PFSK-1 (cell line): Measurements from ENCODE around the gene CCDC80.

Experiments used
- FOXP2 ChIP-seq: optimal IDR thresholded peaks from 2 replicates; pipeline ENCODE3; 2011; ENCODE audit warnings: borderline replicate concordance, control low read depth, inconsistent platforms; ENCODE audit not compliant: insufficient read depth; ENCODE audit errors: extremely low read length, extremely low read depth
- POLR2AphosphoS5 ChIP-seq: IDR thresholded peaks from 2 replicates; pipeline ENCODE4 v1.6.1; 2012; ENCODE audit warnings: low read depth, mild to moderate bottlenecking, control low read depth, low read length, moderate library complexity
- SIN3A ChIP-seq: IDR thresholded peaks from 2 replicates; pipeline ENCODE4 v1.6.1; 2012; ENCODE audit warnings: mild to moderate bottlenecking, low read length, moderate library complexity, borderline replicate concordance; ENCODE audit not compliant: insufficient read depth
- TAF1 ChIP-seq: IDR thresholded peaks from 2 replicates; pipeline ENCODE4 v1.6.1; 2012; ENCODE audit warnings: low read length, control low read depth, borderline replicate concordance; ENCODE audit not compliant: insufficient read depth
- TF ChIP-seq, protein P1 (sequence below), 2 experiments: IDR thresholded peaks; 2 replicates each; pipeline versions ENCODE4 v1.6.1 to v1.8.0; 2011 to 2012; ENCODE audit warnings: low read depth in 2 of 2, low read length in 2 of 2, control low read depth in 1 of 2, inconsistent platforms in 1 of 2, mild to moderate bottlenecking in 1 of 2, moderate library complexity in 1 of 2; ENCODE audit not compliant: insufficient read depth in 1 of 2

Gene CCDC80

DNA sequence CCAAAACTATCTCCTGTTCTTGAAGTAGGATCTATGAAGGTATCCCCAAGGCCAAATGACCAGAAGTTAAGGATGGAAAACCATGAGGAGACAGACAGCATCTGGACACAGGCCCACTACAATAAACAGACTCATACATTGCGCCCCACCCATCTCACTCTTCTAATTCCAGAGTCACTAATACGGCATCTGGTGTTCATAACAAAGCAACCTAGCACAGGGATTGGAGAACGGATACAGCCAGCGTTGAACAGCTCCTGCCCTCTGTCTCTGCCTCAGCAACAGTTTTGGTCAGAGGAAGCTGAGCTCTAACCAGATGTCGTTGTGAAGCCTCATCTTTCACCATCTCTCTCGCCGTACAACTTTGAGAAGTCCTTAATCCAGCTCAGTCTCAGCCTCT, 44.5 kb upstream of the CCDC80 start:
- TF ChIP-seq, protein P1, sequence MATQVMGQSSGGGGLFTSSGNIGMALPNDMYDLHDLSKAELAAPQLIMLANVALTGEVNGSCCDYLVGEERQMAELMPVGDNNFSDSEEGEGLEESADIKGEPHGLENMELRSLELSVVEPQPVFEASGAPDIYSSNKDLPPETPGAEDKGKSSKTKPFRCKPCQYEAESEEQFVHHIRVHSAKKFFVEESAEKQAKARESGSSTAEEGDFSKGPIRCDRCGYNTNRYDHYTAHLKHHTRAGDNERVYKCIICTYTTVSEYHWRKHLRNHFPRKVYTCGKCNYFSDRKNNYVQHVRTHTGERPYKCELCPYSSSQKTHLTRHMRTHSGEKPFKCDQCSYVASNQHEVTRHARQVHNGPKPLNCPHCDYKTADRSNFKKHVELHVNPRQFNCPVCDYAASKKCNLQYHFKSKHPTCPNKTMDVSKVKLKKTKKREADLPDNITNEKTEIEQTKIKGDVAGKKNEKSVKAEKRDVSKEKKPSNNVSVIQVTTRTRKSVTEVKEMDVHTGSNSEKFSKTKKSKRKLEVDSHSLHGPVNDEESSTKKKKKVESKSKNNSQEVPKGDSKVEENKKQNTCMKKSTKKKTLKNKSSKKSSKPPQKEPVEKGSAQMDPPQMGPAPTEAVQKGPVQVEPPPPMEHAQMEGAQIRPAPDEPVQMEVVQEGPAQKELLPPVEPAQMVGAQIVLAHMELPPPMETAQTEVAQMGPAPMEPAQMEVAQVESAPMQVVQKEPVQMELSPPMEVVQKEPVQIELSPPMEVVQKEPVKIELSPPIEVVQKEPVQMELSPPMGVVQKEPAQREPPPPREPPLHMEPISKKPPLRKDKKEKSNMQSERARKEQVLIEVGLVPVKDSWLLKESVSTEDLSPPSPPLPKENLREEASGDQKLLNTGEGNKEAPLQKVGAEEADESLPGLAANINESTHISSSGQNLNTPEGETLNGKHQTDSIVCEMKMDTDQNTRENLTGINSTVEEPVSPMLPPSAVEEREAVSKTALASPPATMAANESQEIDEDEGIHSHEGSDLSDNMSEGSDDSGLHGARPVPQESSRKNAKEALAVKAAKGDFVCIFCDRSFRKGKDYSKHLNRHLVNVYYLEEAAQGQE (IDR thresholded peaks at IDR 0.05; ENCODE audit: insufficient read depth in 1 of 2, low read depth in 2 of 2, low read length in 2 of 2): no peak
- TF ChIP-seq SIN3A (no peak), TAF1 (no peak), FOXP2 (no peak), POLR2AphosphoS5 (no peak)

DNA sequence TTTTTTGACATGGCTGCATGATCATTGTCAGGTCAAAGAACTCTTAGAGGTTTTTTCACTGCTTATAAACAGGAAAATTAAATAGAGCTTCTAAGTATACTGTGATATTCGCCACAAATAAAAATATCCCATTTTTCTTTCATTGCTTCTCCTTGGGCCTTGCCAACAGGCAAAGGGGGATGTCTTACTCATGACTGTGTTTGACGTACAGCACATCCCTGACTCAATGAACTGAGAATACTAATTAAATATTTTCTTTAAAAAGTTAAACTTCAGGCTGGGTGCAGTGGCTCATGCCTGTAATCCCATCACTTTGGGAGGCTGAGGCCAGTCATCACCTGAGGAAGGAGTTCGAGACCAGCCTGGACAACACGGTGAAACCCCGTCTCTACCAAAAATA, 41.4 kb upstream of the CCDC80 start:
- no peak for TF ChIP-seq POLR2AphosphoS5
- no peak for TF ChIP-seq FOXP2
- TF ChIP-seq SIN3A: no peak
- TF ChIP-seq, protein P1 (IDR thresholded peaks at IDR 0.05; ENCODE audit: insufficient read depth in 1 of 2, low read depth in 2 of 2, low read length in 2 of 2): no peak
- no peak for TF ChIP-seq TAF1

DNA sequence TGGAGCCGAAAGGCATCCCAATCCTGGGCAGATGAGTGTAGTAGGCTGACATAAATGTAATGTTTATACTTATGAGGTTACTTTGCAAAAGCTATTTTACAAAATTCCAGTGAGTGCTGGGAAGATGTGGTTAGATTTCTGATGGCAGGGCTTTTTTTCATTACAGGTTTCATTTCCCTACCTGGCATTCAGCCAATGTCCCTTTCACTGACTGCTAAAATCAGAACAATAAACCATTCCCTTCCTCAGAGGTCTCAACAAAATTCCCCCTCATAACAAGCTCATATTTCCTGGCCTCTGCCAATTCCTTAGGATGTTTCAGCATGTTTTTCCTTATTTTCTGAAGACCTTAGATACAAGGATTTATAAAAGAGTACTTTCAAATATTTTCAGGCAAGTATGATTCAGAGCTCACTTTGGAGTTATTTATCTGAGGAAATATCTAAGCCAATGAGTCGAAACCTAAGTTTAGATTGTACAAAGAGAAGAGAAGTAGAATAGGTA, 40.9 kb upstream of the CCDC80 start:
- TF ChIP-seq, protein P1 (IDR thresholded peaks at IDR 0.05; ENCODE audit: insufficient read depth in 1 of 2, low read depth in 2 of 2, low read length in 2 of 2): no peak
- TF ChIP-seq SIN3A: no peak

DNA sequence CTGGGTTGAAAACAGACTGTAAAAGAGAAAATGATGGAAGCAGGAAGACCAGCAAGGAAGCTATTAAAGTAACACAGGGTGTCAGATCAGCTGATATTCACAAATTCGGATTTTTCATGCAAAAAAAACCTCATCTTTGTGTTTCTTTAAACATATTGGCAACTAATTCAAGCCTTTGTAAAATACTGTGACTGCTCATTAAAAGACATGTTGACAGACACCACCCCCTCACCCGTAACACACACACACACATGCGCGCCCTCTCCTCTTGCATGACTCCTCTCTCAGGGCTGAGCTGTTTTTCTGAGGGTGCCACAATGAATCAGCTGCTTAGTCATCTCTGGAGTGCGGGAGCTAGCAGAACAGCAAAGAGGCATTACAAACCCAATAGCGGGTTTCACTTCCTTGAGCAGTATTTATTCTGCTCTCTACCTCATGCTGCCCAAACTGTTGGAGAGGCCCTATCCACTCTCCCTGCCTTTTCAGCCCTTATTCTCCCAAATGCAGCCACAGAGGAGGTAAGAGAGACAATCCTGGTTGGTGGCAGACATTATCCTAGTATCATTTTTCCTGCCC, 35.8 kb upstream of the CCDC80 start:
- no peak for TF ChIP-seq SIN3A
- no peak for TF ChIP-seq POLR2AphosphoS5
- TF ChIP-seq FOXP2: no peak
- no peak for TF ChIP-seq TAF1
- TF ChIP-seq, protein P1 (IDR thresholded peaks at IDR 0.05; ENCODE audit: insufficient read depth in 1 of 2, low read depth in 2 of 2, low read length in 2 of 2): no peak

DNA sequence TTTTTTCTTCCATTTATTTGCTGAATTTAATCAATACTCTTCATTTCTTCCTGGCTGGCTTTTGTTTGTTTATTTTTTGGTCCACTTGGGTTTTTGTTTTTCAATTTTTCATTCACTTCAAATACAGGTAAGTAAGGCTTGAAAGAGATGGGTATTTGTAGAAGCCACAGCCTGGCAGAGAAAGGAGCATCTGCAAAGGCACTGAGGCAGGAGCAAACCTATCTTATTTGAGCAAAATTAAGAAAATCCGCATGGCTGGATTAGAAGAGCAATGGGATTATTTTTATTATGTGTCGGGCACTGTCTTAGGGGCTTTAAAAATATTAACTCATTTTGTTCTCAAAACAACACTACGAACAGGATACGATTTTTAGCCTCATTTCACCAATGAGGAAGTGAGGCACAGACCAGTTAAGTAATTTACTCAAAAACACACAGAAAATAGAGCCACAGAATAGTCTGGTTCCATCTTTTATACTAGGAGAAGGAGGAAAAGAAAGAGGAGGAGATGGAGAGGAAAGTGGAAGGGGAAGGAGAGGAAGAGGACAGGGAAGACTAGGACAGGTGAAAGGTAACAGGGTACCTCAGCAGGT, 35.1 kb upstream of the CCDC80 start:
- TF ChIP-seq, protein P1 (IDR thresholded peaks at IDR 0.05; ENCODE audit: insufficient read depth in 1 of 2, low read depth in 2 of 2, low read length in 2 of 2): no peak
- TF ChIP-seq TAF1: no peak
- TF ChIP-seq POLR2AphosphoS5: no peak
- no peak for TF ChIP-seq SIN3A
- TF ChIP-seq FOXP2: no peak
